Measurements from ENCODE around the gene SERPINB13.

- TF ChIP-seq EP300 (IDR thresholded peaks at IDR 0.05; ENCODE audit: borderline replicate concordance) (no peak), MAX (IDR thresholded peaks at IDR 0.05) (no peak), YY1 (IDR thresholded peaks at IDR 0.05; ENCODE audit: low read depth) (no peak), RAD21 (IDR thresholded peaks at IDR 0.05; ENCODE audit: low read depth) (no peak), EGR1 (IDR thresholded peaks at IDR 0.05) (no peak), TAF1 (IDR thresholded peaks at IDR 0.05; ENCODE audit: low read depth) (no peak), FOXM1 (IDR thresholded peaks at IDR 0.05; ENCODE audit: borderline replicate concordance, low read depth) (no peak), TEAD4 (IDR thresholded peaks at IDR 0.05) (no peak), TCF12 (IDR thresholded peaks at IDR 0.05; ENCODE audit: low read depth) (no peak), CEBPB (IDR thresholded peaks at IDR 0.05) (no peak), NFIC (IDR thresholded peaks at IDR 0.05) (no peak), ZBTB7A (IDR thresholded peaks at IDR 0.05; ENCODE audit: low read depth) (no peak), CREB1 (IDR thresholded peaks at IDR 0.05; ENCODE audit: low read depth) (no peak)
- TF ChIP-seq, protein P1, sequence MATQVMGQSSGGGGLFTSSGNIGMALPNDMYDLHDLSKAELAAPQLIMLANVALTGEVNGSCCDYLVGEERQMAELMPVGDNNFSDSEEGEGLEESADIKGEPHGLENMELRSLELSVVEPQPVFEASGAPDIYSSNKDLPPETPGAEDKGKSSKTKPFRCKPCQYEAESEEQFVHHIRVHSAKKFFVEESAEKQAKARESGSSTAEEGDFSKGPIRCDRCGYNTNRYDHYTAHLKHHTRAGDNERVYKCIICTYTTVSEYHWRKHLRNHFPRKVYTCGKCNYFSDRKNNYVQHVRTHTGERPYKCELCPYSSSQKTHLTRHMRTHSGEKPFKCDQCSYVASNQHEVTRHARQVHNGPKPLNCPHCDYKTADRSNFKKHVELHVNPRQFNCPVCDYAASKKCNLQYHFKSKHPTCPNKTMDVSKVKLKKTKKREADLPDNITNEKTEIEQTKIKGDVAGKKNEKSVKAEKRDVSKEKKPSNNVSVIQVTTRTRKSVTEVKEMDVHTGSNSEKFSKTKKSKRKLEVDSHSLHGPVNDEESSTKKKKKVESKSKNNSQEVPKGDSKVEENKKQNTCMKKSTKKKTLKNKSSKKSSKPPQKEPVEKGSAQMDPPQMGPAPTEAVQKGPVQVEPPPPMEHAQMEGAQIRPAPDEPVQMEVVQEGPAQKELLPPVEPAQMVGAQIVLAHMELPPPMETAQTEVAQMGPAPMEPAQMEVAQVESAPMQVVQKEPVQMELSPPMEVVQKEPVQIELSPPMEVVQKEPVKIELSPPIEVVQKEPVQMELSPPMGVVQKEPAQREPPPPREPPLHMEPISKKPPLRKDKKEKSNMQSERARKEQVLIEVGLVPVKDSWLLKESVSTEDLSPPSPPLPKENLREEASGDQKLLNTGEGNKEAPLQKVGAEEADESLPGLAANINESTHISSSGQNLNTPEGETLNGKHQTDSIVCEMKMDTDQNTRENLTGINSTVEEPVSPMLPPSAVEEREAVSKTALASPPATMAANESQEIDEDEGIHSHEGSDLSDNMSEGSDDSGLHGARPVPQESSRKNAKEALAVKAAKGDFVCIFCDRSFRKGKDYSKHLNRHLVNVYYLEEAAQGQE (IDR thresholded peaks at IDR 0.05; ENCODE audit: low read depth): no peak
These were observed 19.3 kb upstream of the SERPINB13 start for GRCh38 chr18:63567825-63568224.

Measured in Ishikawa (cell line).